ENCODE measurements around the gene HMGXB4. TPM values are rescaled to one million over a fixed set of nuclear protein-coding genes. Genes with fewer than 3 reads are reported as not detected.
A peak's percentile ranks its signal among the peaks of the same experiment; 100 is the strongest.

HMGXB4 gene
- total and polyA plus RNA-seq, 2 donors (not counting 1 experiment from before 2014, with no cell fraction given), result 5.9 to 25.2 TPM

DNA sequence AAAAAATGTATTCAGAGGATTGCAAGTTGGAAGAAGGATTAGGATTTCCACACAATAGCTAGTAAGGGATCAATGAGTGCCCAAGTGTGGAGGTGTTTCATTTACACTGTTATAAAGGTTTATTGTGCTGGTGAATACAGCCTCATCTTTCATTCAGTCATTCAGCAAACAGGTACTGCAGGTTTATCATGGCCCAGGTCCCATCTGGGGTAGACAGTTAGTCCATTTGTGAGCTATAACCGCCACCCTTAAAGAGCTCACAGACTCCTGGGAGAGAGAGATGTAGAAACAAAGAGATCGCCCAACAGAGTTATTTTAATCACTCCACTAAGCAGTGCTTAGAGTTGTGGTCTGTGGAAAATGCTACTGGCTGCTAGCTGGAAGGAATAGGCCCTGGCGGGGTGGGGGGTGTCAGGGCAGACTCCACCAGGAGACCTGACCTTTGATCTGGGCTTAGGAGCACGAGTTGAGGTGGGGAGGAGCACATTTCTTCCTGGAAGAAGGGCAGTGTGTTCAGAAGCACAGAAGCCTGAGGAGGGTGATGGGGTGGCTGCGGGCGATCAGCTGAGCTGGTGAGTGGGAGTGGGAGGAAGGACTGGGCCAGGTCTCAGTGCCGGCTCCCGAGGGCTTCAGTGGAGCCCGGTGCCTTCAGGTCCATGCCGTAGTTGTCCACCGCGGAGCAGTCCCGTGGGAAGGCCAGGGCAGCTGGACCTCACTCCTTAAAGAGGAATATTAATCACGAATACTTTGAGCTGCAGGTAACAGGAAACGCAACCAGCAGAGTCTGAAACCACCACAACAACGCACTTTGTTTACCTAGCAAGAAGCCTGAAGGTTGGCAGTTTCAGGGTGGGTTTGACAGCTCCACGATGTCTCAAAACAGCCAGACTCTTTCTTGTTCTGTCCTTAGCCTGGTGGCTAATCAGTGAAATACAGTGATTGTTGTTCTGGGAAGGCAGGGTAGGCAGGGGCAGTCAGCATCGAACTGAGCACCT is 53.6 kb downstream of the HMGXB4 start:
- 80% methylated on average over 13 of the region's 18 CpGs for WGBS (ENCODE audit: insufficient coverage)
- Mint-ChIP-seq H3K9me3 (ENCODE audit: insufficient read depth) (no peaks in the 10 kb centered on the region), H3K4me3 (peak overlapping the region; percentile 43), H3K27me3 (no peaks in the 10 kb centered on the region), H3K27ac (peak overlapping the region; percentile 53), H3K4me1 (peaks cover 62% of the 10 kb centered on the region)
- H3K4me1 ChIP-seq (ENCODE audit: control insufficient read depth in 2 of 2, insufficient read depth in 2 of 2, low read length in 2 of 2), result peaks cover 30 to 55% of the 10 kb centered on the region in 2 donors
- DNase-seq (no peak), ATAC-seq (ENCODE audit: low read depth) (no peak)
- intact Hi-C loops (cut with micrococcal nuclease), result no loop called here
- H3K9me3 ChIP-seq (ENCODE audit: control extremely low read depth in 1 of 3, control insufficient read depth in 2 of 3, insufficient read depth in 1 of 3, low read length in 2 of 3), result no peaks in the 10 kb centered on the region
- H3K4me3 ChIP-seq (ENCODE audit: control extremely low read depth in 1 of 5, extremely low read depth in 1 of 5, insufficient read depth in 1 of 5, low read depth in 2 of 5, low read length in 4 of 5), result no peak overlapping the region
- POLR2A ChIA-PET, result no interaction called here
- H3K4me2 ChIP-seq (replicated peaks; ENCODE audit: low read depth, low read length, poor library complexity, severe bottlenecking), result no peak overlapping the region
- CTCF ChIA-PET, result interaction anchor here (0.9 kb wide), 1 partner anchor 40 kb away, joined by 3 read pairs; no protein-coding TSS in a partner anchor
- peaks cover 40% of the 10 kb centered on the region for H3K79me2 ChIP-seq (ENCODE audit: control insufficient read depth, insufficient read depth, low read length)
- H3K36me3 ChIP-seq (replicated peaks in 1 of 2; ENCODE audit: control extremely low read depth in 1 of 2, control insufficient read depth in 1 of 2, extremely low read depth in 1 of 2, insufficient read depth in 2 of 2, low read length in 1 of 2), result no peaks in the 10 kb centered on the region
- no peak overlapping the region for H3K9ac ChIP-seq (ENCODE audit: low read length)
- TF ChIP-seq, protein P1, sequence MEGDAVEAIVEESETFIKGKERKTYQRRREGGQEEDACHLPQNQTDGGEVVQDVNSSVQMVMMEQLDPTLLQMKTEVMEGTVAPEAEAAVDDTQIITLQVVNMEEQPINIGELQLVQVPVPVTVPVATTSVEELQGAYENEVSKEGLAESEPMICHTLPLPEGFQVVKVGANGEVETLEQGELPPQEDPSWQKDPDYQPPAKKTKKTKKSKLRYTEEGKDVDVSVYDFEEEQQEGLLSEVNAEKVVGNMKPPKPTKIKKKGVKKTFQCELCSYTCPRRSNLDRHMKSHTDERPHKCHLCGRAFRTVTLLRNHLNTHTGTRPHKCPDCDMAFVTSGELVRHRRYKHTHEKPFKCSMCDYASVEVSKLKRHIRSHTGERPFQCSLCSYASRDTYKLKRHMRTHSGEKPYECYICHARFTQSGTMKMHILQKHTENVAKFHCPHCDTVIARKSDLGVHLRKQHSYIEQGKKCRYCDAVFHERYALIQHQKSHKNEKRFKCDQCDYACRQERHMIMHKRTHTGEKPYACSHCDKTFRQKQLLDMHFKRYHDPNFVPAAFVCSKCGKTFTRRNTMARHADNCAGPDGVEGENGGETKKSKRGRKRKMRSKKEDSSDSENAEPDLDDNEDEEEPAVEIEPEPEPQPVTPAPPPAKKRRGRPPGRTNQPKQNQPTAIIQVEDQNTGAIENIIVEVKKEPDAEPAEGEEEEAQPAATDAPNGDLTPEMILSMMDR (IDR thresholded peaks at IDR 0.05), result no peak
- TF ChIP-seq EZH2 (IDR thresholded peaks at IDR 0.05; ENCODE audit: borderline replicate concordance, insufficient read depth, low read depth, low read length, poor library complexity, severe bottlenecking), result no peak
- H4K20me1 ChIP-seq (ENCODE audit: control insufficient read depth, insufficient read depth, low read length, poor library complexity, severe bottlenecking), result peaks cover 23% of the 10 kb centered on the region
- no peak overlapping the region for H3K27ac ChIP-seq (ENCODE audit: low read length in 2 of 2)
- H2AFZ ChIP-seq (ENCODE audit: insufficient read depth, low read depth, low read length, poor library complexity, severe bottlenecking), result no peak overlapping the region
- no peaks in the 10 kb centered on the region for H3K27me3 ChIP-seq (replicated peaks in 1 of 4; ENCODE audit: control extremely low read depth in 1 of 4, control insufficient read depth in 3 of 4, insufficient read depth in 4 of 4, low read length in 3 of 4)

DNA sequence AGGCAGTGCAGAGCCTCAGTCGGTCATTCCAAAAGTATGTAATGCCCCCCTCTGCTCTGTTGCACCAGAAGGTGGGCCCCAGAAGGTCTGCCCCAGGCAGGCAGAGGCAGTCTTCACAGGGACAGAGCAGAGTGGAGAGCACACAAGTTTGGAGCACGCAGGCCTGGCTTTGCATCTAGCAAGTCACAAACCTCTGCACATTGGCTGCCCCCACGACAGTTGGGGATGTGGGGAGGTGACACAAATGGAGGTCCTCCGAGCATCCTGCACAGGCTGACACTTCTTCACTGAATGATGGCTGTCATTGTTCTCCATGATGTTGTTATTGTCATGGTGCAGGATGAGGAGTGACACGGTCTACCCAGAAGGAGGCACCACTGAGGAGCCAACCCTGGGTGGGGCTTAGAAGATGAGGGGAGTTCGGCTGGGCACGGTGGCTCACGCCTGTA is 54.3 kb downstream of the HMGXB4 start:
- CTCF ChIA-PET, result no interaction called here
- no peak overlapping the region for H3K4me2 ChIP-seq (replicated peaks; ENCODE audit: low read depth, low read length, poor library complexity, severe bottlenecking)
- H3K4me3 ChIP-seq (ENCODE audit: control extremely low read depth in 1 of 5, extremely low read depth in 1 of 5, insufficient read depth in 1 of 5, low read depth in 2 of 5, low read length in 4 of 5), result no peak overlapping the region
- H3K9ac ChIP-seq (ENCODE audit: low read length), result no peak overlapping the region
- H3K79me2 ChIP-seq (ENCODE audit: control insufficient read depth, insufficient read depth, low read length), result peaks cover 33% of the 10 kb centered on the region
- no peaks in the 10 kb centered on the region for H3K27me3 ChIP-seq (replicated peaks in 1 of 4; ENCODE audit: control extremely low read depth in 1 of 4, control insufficient read depth in 3 of 4, insufficient read depth in 4 of 4, low read length in 3 of 4)
- Mint-ChIP-seq H3K27me3 (no peaks in the 10 kb centered on the region), H3K4me1 (peaks cover 56% of the 10 kb centered on the region), H3K9me3 (ENCODE audit: insufficient read depth) (no peaks in the 10 kb centered on the region), H3K27ac (no peak overlapping the region), H3K4me3 (no peak overlapping the region)
- no peak for DNase-seq
- peaks cover 20% of the 10 kb centered on the region for H4K20me1 ChIP-seq (ENCODE audit: control insufficient read depth, insufficient read depth, low read length, poor library complexity, severe bottlenecking)
- no peak overlapping the region for H3K27ac ChIP-seq (ENCODE audit: low read length in 2 of 2)
- no peak overlapping the region for H2AFZ ChIP-seq (ENCODE audit: insufficient read depth, low read depth, low read length, poor library complexity, severe bottlenecking)
- intact Hi-C loops (cut with micrococcal nuclease), result no loop called here
- POLR2A ChIA-PET, result no interaction called here
- no peak for TF ChIP-seq EZH2 (IDR thresholded peaks at IDR 0.05; ENCODE audit: borderline replicate concordance, insufficient read depth, low read depth, low read length, poor library complexity, severe bottlenecking)
- TF ChIP-seq, protein P1 (IDR thresholded peaks at IDR 0.05), result no peak
- WGBS (ENCODE audit: insufficient coverage), result 94% methylated on average over 6 of the region's 8 CpGs
- no peaks in the 10 kb centered on the region for H3K9me3 ChIP-seq (ENCODE audit: control extremely low read depth in 1 of 3, control insufficient read depth in 2 of 3, insufficient read depth in 1 of 3, low read length in 2 of 3)
- ATAC-seq (ENCODE audit: low read depth), result no peak
- H3K36me3 ChIP-seq (replicated peaks in 1 of 2; ENCODE audit: control extremely low read depth in 1 of 2, control insufficient read depth in 1 of 2, extremely low read depth in 1 of 2, insufficient read depth in 2 of 2, low read length in 1 of 2), result peaks cover 0 to 2% of the 10 kb centered on the region in 2 experiments
- H3K4me1 ChIP-seq (ENCODE audit: control insufficient read depth in 2 of 2, insufficient read depth in 2 of 2, low read length in 2 of 2), result peaks cover 24 to 49% of the 10 kb centered on the region in 2 donors

All from B cell (primary cell).